Measurements from ENCODE around the gene HEATR5A. TPM values are rescaled to one million over a fixed set of nuclear protein-coding genes. Genes with fewer than 3 reads are reported as not detected.
"Not testable (repeated sequence)": the region's sequence is repeated elsewhere in the genome, so short reads cannot be mapped to it uniquely, and the experiment has no call there.

HEATR5A gene
- total RNA-seq, 5 donors from 2014 or later (not counting 1 experiment from before 2014, with no cell fraction given): 7.5 to 13.2 (median 13.0) TPM

GRCh38 chr14:31388687-31389413 is 31.5 kb downstream of the HEATR5A start:
- peaks cover 0 to 15% of the 10 kb centered on the region in 2 donors for H3K36me3 ChIP-seq (ENCODE audit: control insufficient read depth in 2 of 2, extremely low read depth in 1 of 2, insufficient read depth in 1 of 2, low read length in 1 of 2)
- WGBS (ENCODE audit: insufficient coverage): no CpG with 5 or more reads among the region's 5 CpGs
- no peak overlapping the region for H3K27ac ChIP-seq (ENCODE audit: low read length)
- Mint-ChIP-seq H3K36me3 (peaks cover 24% of the 10 kb centered on the region), H3K27ac (no peak overlapping the region), H3K4me3 (no peak overlapping the region), H3K9me3 (no peaks in the 10 kb centered on the region), H3K4me1 (peaks cover 0 to 2% (median 0%) of the 10 kb centered on the region in 3 donors), H3K27me3 (no peaks in the 10 kb centered on the region)
- H3K9me3 ChIP-seq: no peaks in the 10 kb centered on the region
- no peak for ATAC-seq (replicated peaks in 1 of 4)
- ChIA-PET CTCF (no interaction called here), POLR2A (interaction anchor here in 1 of 2 donors (0.6 kb wide), 2 partner anchors 8 to 30 kb away, joined by 3 to 4 read pairs; no protein-coding TSS in a partner anchor)
- no peak for DNase-seq
- no peaks in the 10 kb centered on the region for H3K27me3 ChIP-seq (replicated peaks in 1 of 2; ENCODE audit: control insufficient read depth in 2 of 2, extremely low read depth in 1 of 2, insufficient read depth in 2 of 2, low read length in 1 of 2)
- no peaks in the 10 kb centered on the region for H3K4me1 ChIP-seq (ENCODE audit: control insufficient read depth in 1 of 2, extremely low read depth in 1 of 2, insufficient read depth in 2 of 2, low read length in 2 of 2)
- H3K4me3 ChIP-seq (ENCODE audit: control insufficient read depth in 1 of 2, extremely low read depth in 1 of 2, low read length in 1 of 2): no peak overlapping the region

- H3K27me3 ChIP-seq (replicated peaks in 1 of 2; ENCODE audit: control insufficient read depth in 2 of 2, extremely low read depth in 1 of 2, insufficient read depth in 2 of 2, low read length in 1 of 2): no peaks in the 10 kb centered on the region
- no peak overlapping the region for H3K4me3 ChIP-seq (ENCODE audit: control insufficient read depth in 1 of 2, extremely low read depth in 1 of 2, low read length in 1 of 2)
- DNase-seq: no peak
- CTCF ChIA-PET: interaction anchor here in 1 of 2 donors (0.6 kb wide), 1 partner anchor 441 kb away, joined by 4 read pairs; no protein-coding TSS in a partner anchor
- Mint-ChIP-seq H3K4me3 (no peak overlapping the region), H3K9me3 (no peaks in the 10 kb centered on the region), H3K27ac (no peak overlapping the region), H3K4me1 (peaks cover 0 to 2% (median 0%) of the 10 kb centered on the region in 3 donors), H3K27me3 (no peaks in the 10 kb centered on the region), H3K36me3 (peaks cover 23% of the 10 kb centered on the region)
- H3K9me3 ChIP-seq: no peaks in the 10 kb centered on the region
- ATAC-seq (replicated peaks in 1 of 4): no peak
- POLR2A ChIA-PET: no interaction called here
- WGBS (ENCODE audit: insufficient coverage): no CpG with 5 or more reads among the region's 7 CpGs
- H3K4me1 ChIP-seq (ENCODE audit: control insufficient read depth in 1 of 2, extremely low read depth in 1 of 2, insufficient read depth in 2 of 2, low read length in 2 of 2): no peaks in the 10 kb centered on the region
- peaks cover 0 to 16% of the 10 kb centered on the region in 2 donors for H3K36me3 ChIP-seq (ENCODE audit: control insufficient read depth in 2 of 2, extremely low read depth in 1 of 2, insufficient read depth in 1 of 2, low read length in 1 of 2)
- H3K27ac ChIP-seq (ENCODE audit: low read length): no peak overlapping the region
Measured at GRCh38 chr14:31387091-31387490, 33.3 kb downstream of the HEATR5A start.

GRCh38 chr14:31386271-31386670 is 34.1 kb downstream of the HEATR5A start:
- H3K4me1 ChIP-seq (ENCODE audit: control insufficient read depth in 1 of 2, extremely low read depth in 1 of 2, insufficient read depth in 2 of 2, low read length in 2 of 2): no peaks in the 10 kb centered on the region
- CTCF ChIA-PET: no interaction called here
- DNase-seq (no peak), ATAC-seq (replicated peaks in 1 of 4) (no peak)
- H3K27me3 Mint-ChIP-seq: no peaks in the 10 kb centered on the region
- no peaks in the 10 kb centered on the region for H3K9me3 ChIP-seq
- no peak overlapping the region for H3K4me3 Mint-ChIP-seq
- H3K4me1 Mint-ChIP-seq: peaks cover 0 to 2% (median 0%) of the 10 kb centered on the region in 3 donors
- H3K36me3 ChIP-seq (ENCODE audit: control insufficient read depth in 2 of 2, extremely low read depth in 1 of 2, insufficient read depth in 1 of 2, low read length in 1 of 2): peaks cover 0 to 19% of the 10 kb centered on the region in 2 donors
- POLR2A ChIA-PET: interaction anchor here in 1 of 2 donors (0.6 kb wide), 1 partner anchor 14 kb away, joined by 3 read pairs; no protein-coding TSS in a partner anchor
- no peaks in the 10 kb centered on the region for H3K27me3 ChIP-seq (replicated peaks in 1 of 2; ENCODE audit: control insufficient read depth in 2 of 2, extremely low read depth in 1 of 2, insufficient read depth in 2 of 2, low read length in 1 of 2)
- no peak overlapping the region for H3K4me3 ChIP-seq (ENCODE audit: control insufficient read depth in 1 of 2, extremely low read depth in 1 of 2, low read length in 1 of 2)
- WGBS (ENCODE audit: insufficient coverage): 100% methylated on average over 1 of the region's 5 CpGs
- no peak overlapping the region for H3K27ac ChIP-seq (ENCODE audit: low read length)
- H3K9me3 Mint-ChIP-seq: no peaks in the 10 kb centered on the region
- H3K27ac Mint-ChIP-seq: no peak overlapping the region
- peaks cover 28% of the 10 kb centered on the region for H3K36me3 Mint-ChIP-seq

- H3K27ac Mint-ChIP-seq: no peak overlapping the region
- no peaks in the 10 kb centered on the region for H3K27me3 Mint-ChIP-seq
- Histone ChIP-seq H3K27me3 (replicated peaks in 1 of 2; ENCODE audit: control insufficient read depth in 2 of 2, extremely low read depth in 1 of 2, insufficient read depth in 2 of 2, low read length in 1 of 2) (no peaks in the 10 kb centered on the region), H3K4me3 (ENCODE audit: control insufficient read depth in 1 of 2, extremely low read depth in 1 of 2, low read length in 1 of 2) (no peak overlapping the region), H3K27ac (ENCODE audit: low read length) (no peak overlapping the region), H3K36me3 (ENCODE audit: control insufficient read depth in 2 of 2, extremely low read depth in 1 of 2, insufficient read depth in 1 of 2, low read length in 1 of 2) (peaks cover 0 to 22% of the 10 kb centered on the region in 2 donors), H3K9me3 (no peaks in the 10 kb centered on the region), H3K4me1 (ENCODE audit: control insufficient read depth in 1 of 2, extremely low read depth in 1 of 2, insufficient read depth in 2 of 2, low read length in 2 of 2) (peaks cover 0 to 3% of the 10 kb centered on the region in 2 experiments)
- peaks cover 28% of the 10 kb centered on the region for H3K36me3 Mint-ChIP-seq
- H3K9me3 Mint-ChIP-seq: no peaks in the 10 kb centered on the region
- ChIA-PET CTCF (interaction anchor here in 1 of 2 donors (0.6 kb wide), 2 partner anchors 19 to 38 kb away, joined by 3 to 4 read pairs; no protein-coding TSS in a partner anchor), POLR2A (interaction anchor here in 1 of 2 donors (0.6 kb wide), 1 partner anchor 812 kb away, joined by 3 read pairs; no protein-coding TSS in a partner anchor)
- H3K4me3 Mint-ChIP-seq: no peak overlapping the region
- no peak for DNase-seq
- H3K4me1 Mint-ChIP-seq: peaks cover 0 to 7% (median 6%) of the 10 kb centered on the region in 3 donors
- WGBS (ENCODE audit: insufficient coverage): no CpG with 5 or more reads among the region's 1 CpG
- ATAC-seq (replicated peaks in 1 of 4): no peak
Measured at GRCh38 chr14:31382221-31382620, 38.1 kb downstream of the HEATR5A start.

GRCh38 chr14:31380106-31380505 is 40.2 kb downstream of the HEATR5A start:
- H3K4me1 Mint-ChIP-seq: peaks cover 0 to 7% (median 6%) of the 10 kb centered on the region in 3 donors
- ATAC-seq (replicated peaks in 1 of 4) (no peak), DNase-seq (no peak)
- H3K4me1 ChIP-seq (ENCODE audit: control insufficient read depth in 1 of 2, extremely low read depth in 1 of 2, insufficient read depth in 2 of 2, low read length in 2 of 2): peaks cover 0 to 3% of the 10 kb centered on the region in 2 experiments
- ChIA-PET POLR2A (no interaction called here), CTCF (interaction anchor here in 1 of 2 donors (0.6 kb wide), 1 partner anchor 17 kb away, joined by 3 read pairs; no protein-coding TSS in a partner anchor)
- H3K9me3 ChIP-seq: no peaks in the 10 kb centered on the region
- H3K27ac ChIP-seq (ENCODE audit: low read length): no peak overlapping the region
- peaks cover 24% of the 10 kb centered on the region for H3K36me3 Mint-ChIP-seq
- no peaks in the 10 kb centered on the region for H3K27me3 ChIP-seq (replicated peaks in 1 of 2; ENCODE audit: control insufficient read depth in 2 of 2, extremely low read depth in 1 of 2, insufficient read depth in 2 of 2, low read length in 1 of 2)
- no peaks in the 10 kb centered on the region for H3K9me3 Mint-ChIP-seq
- no peak overlapping the region for H3K27ac Mint-ChIP-seq
- no peak overlapping the region for H3K4me3 Mint-ChIP-seq
- peaks cover 0 to 23% of the 10 kb centered on the region in 2 donors for H3K36me3 ChIP-seq (ENCODE audit: control insufficient read depth in 2 of 2, extremely low read depth in 1 of 2, insufficient read depth in 1 of 2, low read length in 1 of 2)
- H3K4me3 ChIP-seq (ENCODE audit: control insufficient read depth in 1 of 2, extremely low read depth in 1 of 2, low read length in 1 of 2): no peak overlapping the region
- WGBS (ENCODE audit: insufficient coverage): 90% methylated on average over 2 of the region's 3 CpGs
- H3K27me3 Mint-ChIP-seq: no peaks in the 10 kb centered on the region

GRCh38 chr14:31379125-31379947 is 41.0 kb downstream of the HEATR5A start:
- H3K4me1 ChIP-seq (ENCODE audit: control insufficient read depth in 1 of 2, extremely low read depth in 1 of 2, insufficient read depth in 2 of 2, low read length in 2 of 2); DNase-seq; ATAC-seq (replicated peaks in 1 of 4); H3K9me3 ChIP-seq; H3K27me3 Mint-ChIP-seq; H3K9me3 Mint-ChIP-seq; H3K27me3 ChIP-seq (replicated peaks in 1 of 2; ENCODE audit: control insufficient read depth in 2 of 2, extremely low read depth in 1 of 2, insufficient read depth in 2 of 2, low read length in 1 of 2); H3K27ac ChIP-seq (ENCODE audit: low read length); H3K27ac Mint-ChIP-seq; H3K4me3 ChIP-seq (ENCODE audit: control insufficient read depth in 1 of 2, extremely low read depth in 1 of 2, low read length in 1 of 2); H3K4me3 Mint-ChIP-seq; POLR2A ChIA-PET; H3K4me1 Mint-ChIP-seq: not testable (repeated sequence)
- WGBS (ENCODE audit: insufficient coverage): 100% methylated on average over 2 of the region's 16 CpGs
- peaks cover 0 to 23% of the 10 kb centered on the region in 2 donors for H3K36me3 ChIP-seq (ENCODE audit: control insufficient read depth in 2 of 2, extremely low read depth in 1 of 2, insufficient read depth in 1 of 2, low read length in 1 of 2)
- CTCF ChIA-PET: interaction anchor here (0.6 kb wide), 3 partner anchors 15 to 767 kb away, joined by 3 read pairs; no protein-coding TSS in a partner anchor
- peaks cover 26% of the 10 kb centered on the region for H3K36me3 Mint-ChIP-seq

All from T-cell (primary cell).